A549 (cell line): ENCODE measurements around the gene NRXN3. TPM values are rescaled to one million over a fixed set of nuclear protein-coding genes. Genes with fewer than 3 reads are reported as not detected.

Experiments used
- ATAC-seq, 2 experiments: fragments of 200-7000 bp in 1 of 2; fragments of >200 bp in 1 of 2; cut with Nextera tagmentation in 1 of 2; cut with Tn5 transposase in 1 of 2; 3 replicates each; pipeline versions ENCODE4 v1.8.0 to v1.9.1; 2018 to 2020; ENCODE audit warnings: mild to moderate bottlenecking in 1 of 2, moderate library complexity in 1 of 2
- CTCF ChIA-PET: fragments of 300-600 bp; sonication (Branson Sonifier 250); formaldehyde crosslinking; extraction: SDS; loops from one replicate; lab custom pipeline; 2021; ENCODE audit warnings: antibody characterized with exemption, inconsistent platforms; lab: Yijun Ruan, JAX
- POLR2A ChIA-PET: fragments of 350-600 bp; formaldehyde crosslinking; extraction: SDS; loops from one replicate; lab custom pipeline; 2021; ENCODE audit warnings: antibody characterized with exemption, inconsistent platforms; lab: Yijun Ruan, JAX
- DNase-seq, 2 experiments: peaks; one replicate each; pipeline versions ENCODE4 v3.0.0 to v3.0.0-alpha.2; 2011 to 2016; ENCODE audit warnings: low read depth in 1 of 2, low spot score in 1 of 2
- FAIRE-seq: peaks from 2 replicates; lab custom pipeline; 2011; peaks lifted over from hg19 to GRCh38; lab: Jason Lieb, UNC
- H3K27ac ChIP-seq, 2 experiments: fragments of >200 bp; sonication (Bioruptor Twin); formaldehyde crosslinking; 3 replicates each; pipeline ENCODE4 v1.5.1; 2016 to 2017
- H3K4me1 ChIP-seq: fragments of >200 bp; sonication (Bioruptor Twin); formaldehyde crosslinking; 3 replicates; pipeline ENCODE4 v1.6.1; 2016
- H3K4me2 ChIP-seq: fragments of >200 bp; sonication (Bioruptor Twin); formaldehyde crosslinking; 3 replicates; pipeline ENCODE4 v1.6.1; 2016
- H3K4me3 ChIP-seq: fragments of >200 bp; sonication (Bioruptor Twin); formaldehyde crosslinking; 3 replicates; pipeline ENCODE4 v1.5.1; 2016
- H3K9me3 ChIP-seq: fragments of >200 bp; sonication (Bioruptor Twin); formaldehyde crosslinking; 3 replicates; pipeline ENCODE4 v1.6.1; 2016
- BCL3 ChIP-seq: fragments of >200 bp; sonication (Bioruptor Twin); formaldehyde crosslinking; IDR thresholded peaks from 3 replicates; pipeline ENCODE4 v1.6.1; 2016
- BHLHE40 ChIP-seq: IDR thresholded peaks from 2 replicates; pipeline ENCODE4 v1.6.1; 2012; ENCODE audit warnings: low read depth, low read length, inconsistent platforms
- CBX2 ChIP-seq: fragments of 200-600 bp; sonication (generic); IDR thresholded peaks from 2 replicates; pipeline ENCODE4 v1.6.1; 2016; ENCODE audit warnings: low read depth, mild to moderate bottlenecking, borderline replicate concordance
- CEBPB ChIP-seq, 2 experiments: fragments of >200 bp in 1 of 2; sonication (Bioruptor Twin) in 1 of 2; formaldehyde crosslinking in 1 of 2; IDR thresholded peaks; 2 replicates each; pipeline ENCODE4 v1.6.1; 2012 to 2016
- CHD2 ChIP-seq: fragments of 150-350 bp; IDR thresholded peaks from 2 replicates; pipeline ENCODE4 v1.6.1; 2014; ENCODE audit warnings: low read length; ENCODE audit not compliant: partially characterized antibody
- E2F6 ChIP-seq: IDR thresholded peaks from 2 replicates; pipeline ENCODE4 v1.6.1; 2012; ENCODE audit warnings: low read depth, borderline replicate concordance
- ELK1 ChIP-seq: fragments of 150-350 bp; IDR thresholded peaks from 2 replicates; pipeline ENCODE4 v1.6.1; 2014; ENCODE audit warnings: low read depth, mild to moderate bottlenecking, low read length
- EP300 ChIP-seq, 2 experiments: fragments of >200 bp; sonication (Bioruptor Twin); formaldehyde crosslinking; IDR thresholded peaks; 2 replicates in 1 of 2; 3 replicates in 1 of 2; pipeline ENCODE4 v1.6.1; 2016 to 2017
- FOSL2 ChIP-seq, 2 experiments: fragments of 450-650 bp in 1 of 2; fragments of >200 bp in 1 of 2; sonication (Bioruptor Twin) in 1 of 2; formaldehyde crosslinking; IDR thresholded peaks; 2 replicates each; pipeline versions ENCODE4 v1.5.0 to v1.6.1; 2016 to 2020; ENCODE audit warnings: mild to moderate bottlenecking in 1 of 2, moderate library complexity in 1 of 2
- GATA3 ChIP-seq: IDR thresholded peaks from 2 replicates; pipeline ENCODE4 v1.6.1; 2012; ENCODE audit warnings: borderline replicate concordance
- HDAC2 ChIP-seq: fragments of 200-600 bp; sonication (generic); IDR thresholded peaks from 2 replicates; pipeline ENCODE4 v1.6.1; 2016
- HMGXB4 ChIP-seq: fragments of 250-450 bp; sonication (Bioruptor Pico); IDR thresholded peaks from 2 replicates; pipeline ENCODE4 v1.5.0; 2021; ENCODE audit warnings: mild to moderate bottlenecking, moderate library complexity, borderline replicate concordance
- HOXB5 ChIP-seq: fragments of 250-450 bp; sonication (Bioruptor Pico); IDR thresholded peaks from 2 replicates; pipeline ENCODE4 v1.5.0; 2020; ENCODE audit warnings: mild to moderate bottlenecking, moderate library complexity
- JUN ChIP-seq, 2 experiments: fragments of >200 bp; sonication (Bioruptor Twin); formaldehyde crosslinking; IDR thresholded peaks; 2 replicates in 1 of 2; 3 replicates in 1 of 2; pipeline ENCODE4 v1.6.1; 2016 to 2017
- KDM1A ChIP-seq: fragments of 200-600 bp; sonication (generic); IDR thresholded peaks from 2 replicates; pipeline ENCODE4 v1.6.1; 2016; ENCODE audit warnings: low read depth, mild to moderate bottlenecking
- KDM5A ChIP-seq: fragments of 200-600 bp; sonication (generic); IDR thresholded peaks from 2 replicates; pipeline ENCODE4 v1.6.1; 2016; ENCODE audit warnings: antibody characterized with exemption, mild to moderate bottlenecking
- MAX ChIP-seq: IDR thresholded peaks from 2 replicates; pipeline ENCODE4 v1.6.1; 2012
- MAZ ChIP-seq: fragments of 150-350 bp; IDR thresholded peaks from 2 replicates; pipeline ENCODE4 v1.6.1; 2014; ENCODE audit warnings: antibody characterized with exemption, low read depth, low read length, borderline replicate concordance
- MYC ChIP-seq: IDR thresholded peaks from 2 replicates; pipeline ENCODE4 v1.6.1; 2012; ENCODE audit warnings: mild to moderate bottlenecking, inconsistent platforms, low read length, improper control_type of control experiment, borderline replicate concordance
- NFE2L2 ChIP-seq: fragments of 150-350 bp; conservative IDR thresholded peaks from 2 replicates; pipeline ENCODE4 v1.6.1; 2014; ENCODE audit warnings: low read length
- PBX3 ChIP-seq: IDR thresholded peaks from 2 replicates; pipeline ENCODE4 v1.6.1; 2012
- POLR2AphosphoS2 ChIP-seq: conservative IDR thresholded peaks from 2 replicates; pipeline ENCODE4 v1.6.1; 2012; ENCODE audit warnings: low read length, improper control_type of control experiment, inconsistent platforms
- RARB ChIP-seq: fragments of 250-450 bp; sonication (Bioruptor Pico); IDR thresholded peaks from 2 replicates; pipeline ENCODE4 v1.8.0; 2021; ENCODE audit warnings: mild to moderate bottlenecking, moderate library complexity
- RFX5 ChIP-seq: fragments of 450-650 bp; IDR thresholded peaks from 2 replicates; pipeline ENCODE4 v1.7.1; 2014; ENCODE audit warnings: antibody characterized with exemption, mild to moderate bottlenecking, moderate library complexity
- SREBF2 ChIP-seq: fragments of 450-650 bp; IDR thresholded peaks from 2 replicates; pipeline ENCODE4 v1.6.1; 2014; ENCODE audit warnings: mild to moderate bottlenecking, moderate library complexity
- ZNF302 ChIP-seq: fragments of 250-450 bp; sonication (Bioruptor Pico); IDR thresholded peaks from 2 replicates; pipeline ENCODE4 v1.9.0; 2021; ENCODE audit warnings: inconsistent platforms, mild to moderate bottlenecking, moderate library complexity
- ZSCAN20 ChIP-seq: fragments of 250-450 bp; sonication (Bioruptor Pico); IDR thresholded peaks from 2 replicates; pipeline ENCODE4 v1.8.0; 2022; ENCODE audit warnings: mild to moderate bottlenecking, moderate library complexity
- WGBS: methylation state at CpG from one replicate; pipeline ENCODE4 v1.1.6; 2017; ENCODE audit errors: missing lambda C conversion rate; 5-methylcytosine and 5-hydroxymethylcytosine counted together
- polyA plus RNA-seq, 4 experiments: library from polyadenylated mRNA; depleted of rRNA in 3 of 4; stranded (reverse); fragments of >200 nt; fragmentation: RNase III in 1 of 4; extraction: RNeasy Plus Mini Kit Qiagen cat#74134 plus additional on column Dnase treatment in 1 of 4; gene quantifications; 2 replicates in 3 of 4; 3 replicates in 1 of 4; pipeline ENCODE4 v1.2.3, GENCODE V29; 2011 to 2017

NRXN3 gene
- polyA plus RNA-seq, 2 of the 4 experiments (the other 2 are of a cell fraction): 0.62 to 2.3 TPM

- FAIRE-seq (no peak), ATAC-seq (no peak), DNase-seq (no peak)
- Histone ChIP-seq H3K4me1 (no peaks in the 10 kb centered on the region), H3K9me3 (no peaks in the 10 kb centered on the region), H3K4me2 (no peak overlapping the region), H3K27ac (no peak overlapping the region), H3K4me3 (no peak overlapping the region)
- WGBS: 31% methylated on average over 1 of the region's 1 CpG
- ChIA-PET CTCF (no interaction called here), POLR2A (no interaction called here)
- TF ChIP-seq HOXB5 (CRISPR knock-in tag): no peak
- no peak for TF ChIP-seq CBX2
- TF ChIP-seq BCL3: no peak
- TF ChIP-seq MAX: no peak
- no peak for TF ChIP-seq EP300 (IDR thresholded peaks at IDR 0.05)
- TF ChIP-seq FOSL2 (IDR thresholded peaks at IDR 0.05): no peak
- TF ChIP-seq FOSL2 (CRISPR knock-in tag; IDR thresholded peaks at IDR 0.05): no peak
- no peak for TF ChIP-seq BHLHE40
- TF ChIP-seq ELK1: no peak
- no peak for TF ChIP-seq JUN (IDR thresholded peaks at IDR 0.05)
- no peak for TF ChIP-seq RARB (CRISPR knock-in tag)
- TF ChIP-seq MYC: no peak
- no peak for TF ChIP-seq CHD2
- TF ChIP-seq KDM1A: no peak
- no peak for TF ChIP-seq HDAC2
Measured at GRCh38 chr14:79690960-79691359, 1520.8 kb downstream of the NRXN3 start.

- no peak overlapping the region for H3K4me2 ChIP-seq
- POLR2A ChIA-PET: no interaction called here
- 4% methylated on average over 1 of the region's 1 CpG for WGBS
- no peaks in the 10 kb centered on the region for H3K4me1 ChIP-seq
- DNase-seq (no peak), ATAC-seq (no peak)
- CTCF ChIA-PET: no interaction called here
- TF ChIP-seq RFX5: no peak
- TF ChIP-seq, all 56 proteins: peak for 0
- FAIRE-seq: no peak
- Histone ChIP-seq H3K4me3 (no peak overlapping the region), H3K27ac (no peak overlapping the region), H3K9me3 (no peaks in the 10 kb centered on the region)
Measured at GRCh38 chr14:79693935-79694334, 1523.8 kb downstream of the NRXN3 start.

- POLR2A ChIA-PET: no interaction called here
- no peaks in the 10 kb centered on the region for H3K9me3 ChIP-seq
- DNase-seq: no peak
- H3K4me1 ChIP-seq: no peaks in the 10 kb centered on the region
- no peak for TF ChIP-seq JUN (IDR thresholded peaks at IDR 0.05)
- TF ChIP-seq, all 56 proteins: peak for 0
- Histone ChIP-seq H3K27ac (no peak overlapping the region), H3K4me2 (no peak overlapping the region), H3K4me3 (no peak overlapping the region)
- CTCF ChIA-PET: interaction anchor here (0.6 kb wide), 1 partner anchor 462 kb away, joined by 3 read pairs; no protein-coding TSS in a partner anchor
- FAIRE-seq (no peak), ATAC-seq (no peak)
- whole genome bisulfite sequencing: 20% methylated on average over 1 of the region's 1 CpG
Measured at GRCh38 chr14:79695307-79695706, 1525.1 kb downstream of the NRXN3 start.

GRCh38 chr14:79698298-79698711 lies 1528.1 kb downstream of the NRXN3 start:
- no peak overlapping the region for H3K4me2 ChIP-seq
- FAIRE-seq (no peak), DNase-seq (no peak), ATAC-seq (no peak)
- H3K9me3 ChIP-seq: no peaks in the 10 kb centered on the region
- no peak overlapping the region for H3K27ac ChIP-seq
- no peak overlapping the region for H3K4me3 ChIP-seq
- ChIA-PET CTCF (interaction anchor here (1.6 kb wide), 1 partner anchor 12 kb away, joined by 4 read pairs; no protein-coding TSS in a partner anchor), POLR2A (no interaction called here)
- WGBS: 39% methylated on average over 1 of the region's 1 CpG
- no peaks in the 10 kb centered on the region for H3K4me1 ChIP-seq
- TF ChIP-seq KDM1A: no peak
- no peak for TF ChIP-seq POLR2AphosphoS2
- TF ChIP-seq CEBPB (IDR thresholded peaks at IDR 0.05): no peak
- TF ChIP-seq KDM5A: no peak
- no peak for TF ChIP-seq MAZ
- TF ChIP-seq ZNF302 (CRISPR knock-in tag): no peak
- no peak for TF ChIP-seq E2F6
- no peak for TF ChIP-seq HMGXB4
- TF ChIP-seq PBX3: no peak
- no peak for TF ChIP-seq SREBF2
- TF ChIP-seq NFE2L2: no peak
- no peak for TF ChIP-seq ZSCAN20 (CRISPR knock-in tag)
- TF ChIP-seq GATA3: no peak
